Measurements from ENCODE around the gene KDM4B.

GRCh38 chr19:5130371-5131030 lies 161.6 kb downstream of the KDM4B start:
- TF ChIP-seq CTCF (IDR thresholded peaks at IDR 0.05), result no peak
- no peak for TF ChIP-seq POLR2A (IDR thresholded peaks at IDR 0.05)
- no peak for TF ChIP-seq EP300 (IDR thresholded peaks at IDR 0.05)
